Nephron progenitor cell (in vitro differentiated cells): Measurements from ENCODE around the gene EP400.

ENCODE experiments used
- DNase-seq: peaks from one replicate; pipeline ENCODE4 v3.0.0; 2021
- H3K27ac Mint-ChIP-seq: 2 replicates; pipeline ENCODE4 v1.8.0; 2021; ENCODE audit warnings: mild to moderate bottlenecking, moderate library complexity, mixed read lengths
- H3K27me3 Mint-ChIP-seq: 2 replicates; pipeline ENCODE4 v1.8.0; 2021; ENCODE audit warnings: mild to moderate bottlenecking, low read depth, mixed read lengths; ENCODE audit not compliant: poor library complexity
- H3K36me3 Mint-ChIP-seq: 2 replicates; pipeline ENCODE4 v1.8.0; 2021; ENCODE audit warnings: low read depth, mixed read lengths
- H3K4me1 Mint-ChIP-seq: 2 replicates; pipeline ENCODE4 v1.8.0; 2021; ENCODE audit warnings: mixed read lengths
- H3K4me3 Mint-ChIP-seq: 2 replicates; pipeline ENCODE4 v1.8.0; 2021; ENCODE audit warnings: mild to moderate bottlenecking, moderate library complexity, mixed read lengths
- H3K9me3 Mint-ChIP-seq: 2 replicates; pipeline ENCODE4 v1.8.0; 2021; ENCODE audit warnings: mild to moderate bottlenecking, moderate library complexity, mixed read lengths
- TF ChIP-seq, protein P1 (sequence below): fragments of 200-600 bp; sonication (generic); IDR thresholded peaks from 2 replicates; pipeline ENCODE4 v1.5.0; 2021; ENCODE audit warnings: antibody characterized with exemption

The EP400 gene

DNA sequence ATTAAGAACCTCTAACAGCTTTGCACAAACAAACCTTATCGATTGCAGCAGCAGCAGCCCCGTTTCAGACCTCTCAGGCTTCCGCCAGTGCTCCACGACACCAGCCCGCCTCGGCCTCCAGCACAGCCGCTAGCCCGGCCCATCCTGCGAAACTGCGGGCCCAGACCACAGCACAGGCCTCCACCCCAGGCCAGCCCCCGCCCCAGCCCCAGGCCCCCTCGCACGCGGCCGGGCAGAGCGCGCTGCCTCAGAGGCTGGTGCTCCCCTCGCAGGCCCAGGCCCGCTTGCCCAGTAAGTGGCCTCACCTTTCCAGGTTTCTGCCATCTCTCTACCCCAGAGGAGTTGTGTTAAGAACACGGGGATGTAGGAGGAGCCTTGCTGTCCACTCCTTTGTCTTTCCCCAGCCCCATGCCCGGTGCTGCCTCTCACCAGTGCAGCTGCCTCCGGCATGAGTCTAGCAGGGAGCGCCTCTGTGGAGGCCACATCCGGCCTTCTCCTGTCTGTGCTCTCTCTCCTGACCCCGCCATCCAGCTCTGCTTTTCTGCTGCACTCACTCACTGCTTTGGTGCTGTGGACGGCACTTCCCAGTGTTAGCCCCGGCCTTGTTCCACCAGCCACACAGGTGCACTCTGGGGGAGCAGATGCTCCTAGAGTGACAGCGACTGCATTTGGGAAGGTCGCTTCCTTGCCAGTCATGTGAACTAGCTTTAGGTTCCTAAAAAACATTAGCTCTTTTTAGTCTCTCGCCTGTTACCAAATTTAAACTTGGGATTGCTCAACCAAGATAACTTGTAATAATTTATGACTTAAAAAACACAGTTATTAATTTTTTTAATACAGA is 71.5 kb downstream of the EP400 start:
- no peaks in the 10 kb centered on the region for H3K27me3 Mint-ChIP-seq
- H3K27ac Mint-ChIP-seq, result no peak overlapping the region
- peaks cover 60% of the 10 kb centered on the region for H3K36me3 Mint-ChIP-seq
- DNase-seq, result no peak
- H3K4me1 Mint-ChIP-seq, result no peaks in the 10 kb centered on the region
- no peaks in the 10 kb centered on the region for H3K9me3 Mint-ChIP-seq
- H3K4me3 Mint-ChIP-seq, result no peak overlapping the region
- TF ChIP-seq, protein P1, sequence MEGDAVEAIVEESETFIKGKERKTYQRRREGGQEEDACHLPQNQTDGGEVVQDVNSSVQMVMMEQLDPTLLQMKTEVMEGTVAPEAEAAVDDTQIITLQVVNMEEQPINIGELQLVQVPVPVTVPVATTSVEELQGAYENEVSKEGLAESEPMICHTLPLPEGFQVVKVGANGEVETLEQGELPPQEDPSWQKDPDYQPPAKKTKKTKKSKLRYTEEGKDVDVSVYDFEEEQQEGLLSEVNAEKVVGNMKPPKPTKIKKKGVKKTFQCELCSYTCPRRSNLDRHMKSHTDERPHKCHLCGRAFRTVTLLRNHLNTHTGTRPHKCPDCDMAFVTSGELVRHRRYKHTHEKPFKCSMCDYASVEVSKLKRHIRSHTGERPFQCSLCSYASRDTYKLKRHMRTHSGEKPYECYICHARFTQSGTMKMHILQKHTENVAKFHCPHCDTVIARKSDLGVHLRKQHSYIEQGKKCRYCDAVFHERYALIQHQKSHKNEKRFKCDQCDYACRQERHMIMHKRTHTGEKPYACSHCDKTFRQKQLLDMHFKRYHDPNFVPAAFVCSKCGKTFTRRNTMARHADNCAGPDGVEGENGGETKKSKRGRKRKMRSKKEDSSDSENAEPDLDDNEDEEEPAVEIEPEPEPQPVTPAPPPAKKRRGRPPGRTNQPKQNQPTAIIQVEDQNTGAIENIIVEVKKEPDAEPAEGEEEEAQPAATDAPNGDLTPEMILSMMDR, result no peak

DNA sequence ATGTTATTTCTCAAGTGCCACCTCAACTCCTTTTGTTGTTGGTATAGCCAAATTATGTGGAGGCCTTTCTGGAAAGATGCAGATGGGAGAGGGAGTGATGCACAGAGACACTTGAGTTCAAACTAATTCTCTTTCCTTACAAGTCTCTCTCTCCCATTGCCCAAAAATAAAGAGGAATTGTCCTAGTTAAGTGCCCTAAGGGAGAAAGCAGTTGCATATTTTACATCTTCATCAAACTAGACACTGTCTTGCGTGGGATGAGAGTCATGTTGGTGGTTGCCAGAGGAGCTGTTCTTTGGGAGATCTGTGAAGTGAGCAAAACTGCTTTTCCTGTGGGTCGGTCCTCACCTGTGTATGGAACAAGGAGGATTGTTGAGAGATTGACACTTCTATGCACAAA is 72.2 kb downstream of the EP400 start:
- no peaks in the 10 kb centered on the region for H3K4me1 Mint-ChIP-seq
- no peak for DNase-seq
- no peak overlapping the region for H3K4me3 Mint-ChIP-seq
- TF ChIP-seq, protein P1, result no peak
- no peak overlapping the region for H3K27ac Mint-ChIP-seq
- H3K36me3 Mint-ChIP-seq, result peaks cover 55% of the 10 kb centered on the region
- H3K9me3 Mint-ChIP-seq, result no peaks in the 10 kb centered on the region
- no peaks in the 10 kb centered on the region for H3K27me3 Mint-ChIP-seq

DNA sequence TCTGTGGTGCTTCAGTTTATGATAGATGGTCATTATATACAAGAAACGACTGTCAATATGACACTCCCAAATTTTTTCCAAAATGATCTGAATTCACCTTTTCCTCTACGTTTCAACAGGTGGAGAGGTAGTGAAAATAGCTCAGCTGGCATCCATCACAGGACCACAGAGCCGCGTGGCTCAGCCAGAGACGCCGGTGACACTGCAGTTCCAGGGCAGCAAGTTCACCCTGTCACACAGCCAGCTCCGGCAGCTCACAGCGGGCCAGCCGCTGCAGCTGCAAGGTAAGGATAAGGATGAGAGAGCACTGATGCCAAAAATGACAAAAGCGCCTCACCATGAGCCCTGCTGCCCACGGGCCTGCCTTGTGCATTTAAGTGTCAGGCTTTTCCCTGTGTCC is 73.9 kb downstream of the EP400 start:
- H3K27ac Mint-ChIP-seq, result no peak overlapping the region
- TF ChIP-seq, protein P1, result no peak
- H3K36me3 Mint-ChIP-seq, result peaks cover 57% of the 10 kb centered on the region
- no peaks in the 10 kb centered on the region for H3K9me3 Mint-ChIP-seq
- H3K4me1 Mint-ChIP-seq, result no peaks in the 10 kb centered on the region
- no peaks in the 10 kb centered on the region for H3K27me3 Mint-ChIP-seq
- DNase-seq, result no peak
- H3K4me3 Mint-ChIP-seq, result no peak overlapping the region

DNA sequence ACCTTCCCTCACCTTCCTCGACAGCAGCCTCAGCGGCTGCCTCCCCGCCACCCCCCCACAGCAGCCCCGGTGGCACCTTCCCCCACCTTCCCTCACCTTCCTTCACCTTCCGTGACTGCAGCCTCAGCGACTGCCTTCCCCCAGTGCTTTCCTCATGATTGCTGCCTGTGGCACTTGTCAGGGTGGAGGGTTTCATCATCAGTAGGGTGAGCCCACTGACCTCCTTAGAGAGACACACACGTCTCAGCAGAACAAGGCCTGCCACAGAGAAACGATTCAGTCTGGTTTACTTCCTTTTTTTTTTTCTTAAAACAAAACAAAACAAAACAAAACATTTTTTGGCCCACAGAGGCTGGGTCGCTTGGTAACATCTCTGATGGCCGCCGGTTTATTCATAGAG is 75.0 kb downstream of the EP400 start:
- DNase-seq, result no peak
- Mint-ChIP-seq H3K36me3 (peaks cover 62% of the 10 kb centered on the region), H3K4me3 (no peak overlapping the region), H3K4me1 (no peaks in the 10 kb centered on the region), H3K27ac (no peak overlapping the region), H3K27me3 (no peaks in the 10 kb centered on the region), H3K9me3 (no peaks in the 10 kb centered on the region)
- TF ChIP-seq, protein P1, result no peak

DNA sequence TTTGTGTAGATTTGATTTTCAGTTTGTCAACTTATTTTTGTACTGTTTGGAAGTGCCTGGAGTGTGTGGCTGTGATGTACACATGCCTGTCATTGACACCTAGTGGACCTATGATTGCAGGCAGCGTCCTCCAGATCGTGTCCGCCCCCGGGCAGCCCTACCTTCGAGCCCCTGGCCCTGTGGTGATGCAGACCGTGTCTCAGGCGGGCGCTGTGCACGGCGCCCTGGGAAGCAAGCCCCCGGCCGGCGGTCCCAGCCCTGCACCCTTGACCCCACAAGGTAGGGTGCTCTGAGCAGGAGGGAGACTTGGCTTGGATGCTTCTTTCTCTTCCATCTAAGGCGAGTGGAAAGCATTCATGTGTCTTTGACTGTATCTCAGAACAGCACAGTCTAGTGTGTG is 75.8 kb downstream of the EP400 start:
- Mint-ChIP-seq H3K27ac (no peak overlapping the region), H3K4me1 (no peaks in the 10 kb centered on the region), H3K27me3 (no peaks in the 10 kb centered on the region), H3K9me3 (no peaks in the 10 kb centered on the region), H3K4me3 (no peak overlapping the region), H3K36me3 (peaks cover 62% of the 10 kb centered on the region)
- TF ChIP-seq, protein P1, result no peak
- DNase-seq, result no peak
